NCI-H1092 (cell line): ENCODE measurements around the gene CD300H.
"Not testable (repeated sequence)": the region's sequence is repeated elsewhere in the genome, so short reads cannot be mapped to it uniquely, and the experiment has no call there.

ENCODE experiments used
- DNase-seq: peaks from one replicate; lab custom pipeline; 2025; lab: John Stamatoyannopoulos, UW

CD300H gene

DNA sequence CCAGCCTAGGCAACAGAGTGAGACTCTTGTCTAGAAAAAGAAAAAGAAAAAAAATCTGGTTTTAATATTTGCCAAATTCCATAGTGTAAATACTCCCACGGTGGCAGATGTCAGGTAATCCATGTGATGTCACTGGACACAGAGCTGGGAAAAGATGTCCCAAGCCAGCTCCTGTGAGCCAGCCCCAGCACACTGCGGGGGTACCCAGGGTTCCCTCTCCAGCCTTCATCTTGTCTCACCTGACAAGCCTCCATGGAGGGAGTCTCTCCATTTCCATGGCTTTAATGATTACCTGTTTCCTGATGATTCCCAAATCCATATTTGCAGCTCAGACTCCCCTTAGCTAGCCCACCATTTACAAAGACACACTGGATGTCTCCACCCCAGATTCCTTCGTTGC lies 40.6 kb downstream of the CD300H start:
- DNase-seq, result no peak

DNA sequence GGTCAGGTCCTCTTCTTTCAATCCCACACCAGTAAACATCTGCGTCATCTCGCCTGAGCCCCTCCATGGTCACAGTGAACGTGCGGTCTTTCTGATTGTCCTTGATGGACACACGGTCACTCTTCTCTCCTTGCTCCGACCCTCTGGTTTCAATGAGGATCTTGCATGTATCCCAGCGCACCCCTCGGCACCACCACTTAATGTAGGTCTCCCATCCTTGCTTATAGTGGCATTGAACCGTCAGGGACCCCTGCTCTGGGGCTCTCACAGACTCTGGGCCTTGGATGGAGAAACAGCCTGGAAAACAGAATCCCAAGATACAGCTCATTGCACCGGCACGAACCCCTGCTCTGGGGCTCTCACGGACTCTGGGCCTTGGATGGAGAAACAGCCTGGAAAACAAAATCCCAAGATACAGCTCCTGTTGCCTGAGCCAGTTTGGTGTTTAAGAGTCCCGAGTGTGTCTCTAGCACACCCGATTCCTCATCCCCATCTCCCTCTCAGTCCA lies 41.5 kb downstream of the CD300H start:
- no peak for DNase-seq

DNA sequence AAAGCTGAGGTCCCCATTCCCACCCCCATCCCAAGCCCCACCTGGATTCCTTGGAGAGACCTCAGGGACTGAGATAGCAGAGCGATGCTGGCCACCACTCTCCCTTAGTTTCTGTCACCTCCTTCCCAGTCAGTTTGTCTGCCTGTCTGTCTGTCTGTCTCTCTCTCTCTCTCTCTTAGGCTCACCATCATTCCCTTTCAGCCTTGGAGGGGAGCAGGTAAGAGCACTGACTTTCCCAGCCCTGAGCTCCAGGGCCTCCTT lies 41.9 kb downstream of the CD300H start:
- no peak for DNase-seq

DNA sequence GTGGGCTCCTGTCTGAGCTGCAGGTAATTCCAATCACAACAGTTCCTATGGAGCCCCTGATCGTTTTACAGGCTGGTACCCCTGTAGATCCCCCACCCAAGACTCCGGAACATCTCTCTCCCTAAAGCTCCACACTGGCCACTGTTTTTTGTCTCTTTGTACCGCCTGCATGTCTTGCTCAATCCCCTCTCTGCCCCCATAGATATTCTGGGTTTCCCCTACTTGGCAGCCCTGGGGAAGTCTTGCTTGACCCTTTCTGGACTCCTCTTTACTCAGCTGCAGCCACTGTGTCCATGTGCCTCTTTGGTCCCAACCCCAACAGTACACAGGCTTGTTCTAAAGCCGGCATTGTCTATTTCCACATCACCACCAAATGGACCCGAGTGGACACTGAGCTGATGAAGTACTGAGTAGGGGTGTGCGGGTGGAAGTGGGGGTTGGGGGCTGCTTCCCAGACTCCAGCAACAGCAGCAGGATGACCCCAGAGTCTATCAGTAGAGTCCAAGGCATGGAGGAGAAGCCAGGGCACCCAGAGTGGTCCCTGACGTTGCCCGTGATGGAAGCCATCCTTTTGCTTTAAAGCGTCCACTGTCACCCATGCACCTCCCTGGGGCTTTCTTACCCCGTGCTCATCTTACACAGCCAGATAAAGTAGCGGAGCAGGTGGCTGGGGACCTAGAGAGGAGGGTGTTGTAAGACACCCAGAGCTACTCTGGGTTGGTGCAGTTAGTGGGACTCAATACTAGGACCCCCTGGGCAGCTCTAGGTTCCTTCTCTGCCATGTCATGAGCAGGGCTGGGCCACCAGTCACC lies 42.5 kb downstream of the CD300H start:
- no peak for DNase-seq

DNA sequence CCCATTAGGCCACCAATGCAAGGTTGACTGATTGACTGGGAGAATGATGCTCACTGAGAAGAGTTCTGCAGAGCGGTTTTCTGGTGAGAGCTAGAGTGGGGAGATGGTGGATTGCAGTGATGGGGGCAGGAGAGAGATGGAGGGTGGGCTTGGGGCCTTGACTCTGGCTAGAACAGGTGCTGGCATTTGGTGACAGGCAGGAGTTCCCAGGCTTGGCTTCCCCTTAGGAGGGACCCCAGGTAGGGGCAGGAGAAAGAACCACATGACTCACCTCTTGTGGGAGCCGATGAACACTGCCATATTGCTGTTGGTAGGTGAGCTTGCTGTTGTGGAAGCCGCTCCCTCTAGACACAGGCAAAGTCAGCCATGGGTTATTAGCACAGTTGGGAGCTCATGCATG lies 44.0 kb downstream of the CD300H start:
- DNase-seq, result no peak

DNA sequence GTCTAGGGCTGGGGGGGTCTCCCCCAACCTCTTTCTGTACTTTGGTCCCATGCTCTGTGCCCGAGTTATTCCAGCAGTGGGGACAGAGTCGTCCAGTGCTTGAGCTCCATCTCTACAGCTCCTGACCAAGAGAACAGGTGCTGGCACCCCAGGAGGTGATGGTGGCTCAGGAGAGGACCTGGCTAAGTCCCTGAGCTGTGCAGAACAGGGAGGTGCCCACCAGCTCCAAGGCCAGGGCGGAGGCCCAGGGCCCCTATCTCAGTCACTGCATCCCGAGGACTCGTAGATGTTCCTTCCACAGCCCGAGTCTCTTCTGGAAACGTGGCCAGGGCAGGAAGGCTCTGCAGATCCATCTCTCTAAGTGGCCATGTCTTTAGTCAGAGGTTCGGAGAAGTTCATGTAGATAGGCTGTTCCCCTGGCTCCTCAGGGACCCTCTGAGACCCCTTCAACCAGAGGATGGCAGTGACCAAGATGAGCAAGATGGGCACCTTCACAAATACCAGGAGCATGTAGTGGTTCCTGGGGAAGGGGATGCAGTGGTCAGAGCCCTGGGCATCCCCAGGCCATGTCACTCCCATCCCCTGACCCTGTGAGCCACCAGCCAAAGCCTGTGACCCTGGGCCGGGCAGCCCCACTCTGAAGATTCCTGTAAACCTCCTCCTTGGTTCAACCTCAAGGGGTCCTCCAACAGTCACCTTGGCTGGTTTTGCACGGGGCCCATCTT lies 44.8 kb downstream of the CD300H start:
- DNase-seq, result no peak

DNA sequence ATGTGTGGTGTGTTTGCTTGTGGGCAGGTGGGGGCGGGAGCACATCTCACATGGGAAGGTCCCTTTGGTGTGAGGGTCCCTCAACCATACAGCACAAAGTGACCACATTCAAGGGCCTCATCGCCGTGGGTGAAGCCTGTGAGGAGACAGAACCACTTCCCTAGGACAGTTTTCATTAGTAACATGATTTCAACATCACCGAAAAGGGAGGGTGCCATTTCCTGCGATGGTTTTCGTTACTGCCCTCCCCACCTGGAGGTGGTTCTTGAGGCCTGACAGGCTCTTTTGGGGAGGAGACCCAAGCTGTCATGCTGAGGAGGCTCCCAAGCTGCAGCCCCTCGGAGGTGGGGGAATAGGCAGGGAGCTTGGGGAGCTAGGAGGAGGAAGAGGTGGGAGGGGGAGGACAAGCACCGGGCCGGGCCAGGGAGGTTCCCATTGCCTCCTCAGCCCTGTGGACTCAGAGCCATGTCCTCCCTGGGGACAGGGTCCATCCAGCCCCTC lies 45.6 kb downstream of the CD300H start:
- no peak for DNase-seq

DNA sequence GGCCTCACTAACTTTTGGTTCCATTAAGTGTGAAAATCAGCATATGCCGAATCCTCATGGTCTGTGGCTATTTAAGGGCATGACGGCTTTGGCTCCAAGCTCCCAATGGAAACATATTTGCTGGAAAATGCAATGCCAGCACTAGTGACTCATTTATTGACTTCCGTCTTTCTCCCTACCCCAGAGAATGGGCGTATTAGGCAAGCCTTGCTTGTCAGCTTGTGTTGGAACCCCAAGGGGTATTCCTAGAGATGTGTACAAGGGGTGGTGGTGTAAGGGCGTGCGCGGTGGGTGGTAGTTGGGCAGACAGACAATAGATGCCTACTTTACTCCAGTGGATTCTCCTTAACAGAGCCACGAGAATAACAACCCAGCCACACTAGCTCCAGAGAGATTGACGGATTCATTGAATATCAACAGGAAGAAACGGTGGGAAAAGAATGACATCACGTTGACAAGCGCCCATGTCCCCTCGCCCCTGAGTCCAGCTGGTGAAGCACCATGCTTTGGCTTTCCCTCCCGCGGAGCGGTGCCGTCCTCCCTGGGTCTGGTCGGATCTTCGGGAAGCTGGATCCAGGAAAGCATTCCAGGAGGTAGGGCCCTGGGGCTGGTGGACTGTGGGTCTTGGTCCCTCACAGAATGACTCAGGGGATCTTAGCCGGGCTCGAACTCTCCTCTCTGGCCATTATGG lies 46.4 kb downstream of the CD300H start:
- no peak for DNase-seq

DNA sequence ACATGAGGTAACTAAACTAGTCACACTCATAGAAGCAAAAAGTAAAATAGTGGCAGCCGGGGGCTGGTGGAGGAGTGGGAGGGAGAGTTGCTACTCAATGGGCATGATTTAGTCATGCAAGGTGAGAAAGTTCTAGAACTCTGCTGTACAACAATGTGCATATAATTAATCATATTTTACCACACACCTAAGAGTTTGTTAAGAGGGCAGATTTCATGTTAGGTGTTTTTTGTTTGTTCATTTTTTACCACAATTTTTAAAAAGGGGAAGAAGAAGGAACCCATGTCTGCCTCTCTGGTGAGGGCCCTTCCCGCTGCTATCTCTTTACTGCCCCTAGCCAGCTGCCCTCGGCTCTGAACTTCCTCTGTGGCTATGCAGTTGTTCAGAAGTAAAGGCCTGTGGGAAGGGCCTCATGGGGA lies 47.3 kb downstream of the CD300H start:
- no peak for DNase-seq

DNA sequence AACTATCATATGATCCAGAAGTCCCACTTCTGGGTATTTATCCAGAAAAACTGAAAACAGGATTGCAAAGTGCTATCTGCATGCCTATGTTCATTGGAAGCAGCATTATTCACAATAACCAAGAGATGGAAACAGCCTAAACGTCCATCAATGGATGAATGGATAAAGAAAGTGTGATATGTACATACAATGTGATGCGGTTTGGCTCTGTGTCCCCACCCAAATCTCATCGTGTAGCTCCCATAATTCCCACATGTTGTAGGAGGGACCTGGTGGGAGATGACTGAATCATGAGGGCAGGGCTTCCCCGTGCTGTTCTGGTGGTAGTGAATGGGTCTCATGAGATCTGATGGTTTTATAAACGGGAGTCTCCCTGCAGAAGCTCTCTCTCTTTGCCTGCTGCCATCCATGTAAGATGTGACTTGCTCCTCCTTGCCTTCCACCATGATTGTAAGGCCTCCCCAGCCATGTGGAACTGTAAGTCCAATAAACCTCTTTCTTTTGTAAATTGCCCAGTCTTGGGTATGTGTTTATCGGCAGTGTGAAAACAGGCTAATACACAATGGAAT lies 48.8 kb downstream of the CD300H start:
- not testable (repeated sequence) for DNase-seq

DNA sequence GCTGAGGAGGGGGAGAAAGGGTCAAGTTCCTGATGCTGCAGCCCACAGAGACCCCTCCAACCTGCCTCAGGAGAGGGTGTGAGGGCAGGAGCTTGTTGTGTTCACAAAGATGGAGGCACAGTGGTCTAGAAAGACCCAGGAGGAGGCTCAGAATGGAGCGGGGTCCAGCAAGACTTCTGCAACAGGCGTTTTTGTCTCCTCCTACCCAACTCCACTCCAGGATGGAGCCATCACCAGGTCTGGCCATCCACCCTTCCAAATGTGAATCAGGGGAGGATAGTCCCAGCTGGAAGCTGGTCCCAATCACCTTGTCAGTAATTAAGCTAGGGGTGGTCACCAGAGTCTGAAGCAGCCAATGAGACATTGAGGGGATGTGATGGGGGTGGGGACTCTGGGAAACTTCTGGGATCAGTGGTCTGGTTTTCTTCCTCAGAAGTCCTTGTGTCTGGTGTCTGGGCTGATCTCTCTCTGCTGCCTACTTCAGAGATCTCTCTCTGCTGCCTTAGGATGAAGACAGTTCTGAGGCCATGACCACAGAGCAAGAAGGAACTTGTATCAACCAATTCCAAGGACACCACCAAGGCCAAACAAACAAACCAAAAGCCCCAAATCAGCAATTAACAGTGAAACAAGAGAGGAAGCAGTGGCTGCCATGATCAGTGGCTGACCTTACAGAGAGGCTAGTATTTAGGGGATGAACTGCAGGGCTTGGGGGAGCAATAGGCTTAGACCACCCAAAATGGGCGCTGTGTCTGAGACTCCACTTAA lies 50.6 kb downstream of the CD300H start:
- DNase-seq, result no peak

DNA sequence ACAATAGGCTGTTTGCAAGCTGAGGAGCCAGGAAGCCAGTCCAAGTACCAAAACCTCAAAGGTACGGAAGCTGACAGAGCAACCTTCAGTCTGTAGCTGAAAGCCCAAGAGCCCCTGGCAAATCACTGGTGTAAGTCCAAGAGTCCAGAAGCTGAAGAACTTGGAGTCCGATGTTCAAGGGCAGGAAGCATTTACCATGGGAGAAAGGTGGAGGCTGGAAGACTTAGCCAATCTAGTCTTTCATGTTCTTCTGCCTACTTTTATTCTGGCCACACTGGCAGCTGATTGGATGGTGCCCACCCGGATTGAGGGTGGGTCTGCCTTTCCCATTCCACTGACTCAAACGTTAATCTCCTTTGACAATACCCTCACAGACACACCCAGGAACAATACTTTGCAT lies 51.4 kb downstream of the CD300H start:
- DNase-seq, result no peak

DNA sequence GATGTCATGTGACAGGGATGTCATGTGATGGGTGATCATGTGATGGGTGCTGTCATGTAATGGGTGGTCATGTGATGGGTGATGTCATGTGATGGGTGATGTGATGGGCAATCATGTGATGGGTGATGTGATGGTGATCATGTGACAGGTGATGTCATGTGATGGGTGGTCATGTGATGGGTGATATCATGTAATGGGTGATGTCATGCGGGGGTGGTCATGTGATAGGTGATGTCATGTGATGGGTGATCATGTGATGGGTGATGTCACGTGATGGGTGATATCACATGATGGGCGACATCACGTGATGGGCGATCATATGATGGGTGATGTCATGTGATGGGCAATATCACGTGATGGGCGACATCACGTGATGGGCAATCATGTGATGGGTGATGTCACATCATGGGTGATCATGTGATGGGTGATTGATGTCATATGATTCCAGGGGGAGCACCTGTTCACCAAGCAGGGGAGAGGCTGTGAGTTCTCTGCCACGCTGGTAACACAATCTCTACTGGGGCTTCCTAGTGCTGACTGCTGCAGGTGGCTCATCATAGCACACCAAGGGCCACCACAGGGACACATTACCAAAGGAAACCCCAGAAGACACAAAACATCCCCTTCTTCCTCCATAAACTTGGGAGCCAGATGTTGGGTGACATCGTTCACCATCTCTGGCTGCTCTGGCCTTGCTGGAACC lies 52.5 kb downstream of the CD300H start:
- no peak for DNase-seq

DNA sequence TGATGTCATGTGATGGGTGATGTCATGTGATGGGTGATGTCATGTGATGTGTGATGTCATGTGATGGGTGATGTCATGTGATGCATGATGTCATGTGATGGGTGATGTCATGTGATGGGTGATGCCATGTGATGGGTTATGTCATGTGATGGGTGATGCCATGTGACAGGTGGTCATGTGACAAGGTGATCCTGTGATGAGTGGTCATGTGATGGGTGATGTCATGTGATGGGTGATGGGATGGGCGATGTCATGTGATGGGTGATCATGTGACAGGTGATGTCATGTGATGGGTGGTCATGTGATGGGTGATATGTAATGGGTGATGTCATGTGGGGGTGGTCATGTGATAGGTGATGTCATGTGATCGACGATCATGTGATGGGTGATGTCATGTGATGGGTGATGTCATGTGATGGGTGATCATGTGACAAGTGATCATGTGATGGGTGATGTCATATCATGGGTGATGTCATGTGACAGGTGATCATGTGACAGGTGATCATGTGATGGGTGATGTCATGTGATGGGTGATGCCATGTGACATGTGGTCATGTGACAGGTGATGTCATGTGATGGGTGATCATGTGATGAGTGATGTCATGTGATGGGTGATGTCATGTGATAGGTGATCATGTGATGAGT lies 53.2 kb downstream of the CD300H start:
- no peak for DNase-seq

DNA sequence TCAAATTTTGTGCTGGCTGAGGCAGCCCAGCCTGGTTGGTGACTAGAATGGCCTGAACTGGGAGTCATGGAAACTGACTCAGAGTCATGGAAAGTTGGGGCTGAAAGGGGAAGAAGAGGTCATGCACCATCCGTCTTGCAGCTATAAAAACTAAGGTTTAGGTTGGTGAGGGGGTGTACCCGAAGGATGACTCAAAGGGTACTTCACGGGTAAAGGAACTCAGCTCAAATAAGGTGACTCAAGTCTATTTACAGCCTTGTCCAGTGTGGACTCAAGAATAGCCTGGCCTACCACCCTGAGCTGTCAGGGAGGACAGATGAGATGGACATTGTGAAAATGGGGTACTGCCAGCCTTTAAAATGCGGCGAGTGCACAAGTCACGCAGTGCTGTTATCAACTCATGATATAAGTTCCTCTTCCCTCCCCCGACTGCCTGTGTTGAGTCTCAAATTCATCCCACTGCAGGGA lies 54.7 kb downstream of the CD300H start:
- DNase-seq, result no peak

DNA sequence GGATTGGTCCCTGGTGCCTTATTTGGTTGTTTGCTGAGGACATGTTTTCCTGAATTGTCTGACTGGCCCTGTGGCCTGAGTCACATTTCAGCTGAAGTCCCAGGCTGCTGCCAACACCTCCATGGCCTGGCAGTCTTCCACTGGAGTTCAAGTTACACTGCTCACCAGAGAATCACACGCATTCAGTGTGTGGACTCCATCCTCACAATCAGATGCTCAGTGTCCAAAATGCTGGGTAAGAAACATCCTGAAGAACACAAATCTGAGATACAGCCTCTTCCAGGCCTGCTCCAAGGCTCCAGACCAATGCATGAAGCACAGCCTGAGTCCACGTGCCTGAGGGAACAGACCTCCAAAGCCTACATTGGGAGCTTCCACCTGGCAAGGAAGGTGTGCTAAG lies 55.3 kb downstream of the CD300H start:
- DNase-seq, result no peak
